AG04450 (cell line): ENCODE data around the gene DDX24. TPM values are rescaled to one million over a fixed set of nuclear protein-coding genes. Genes with fewer than 3 reads are reported as not detected.

Source experiments
- CTCF ChIA-PET: fragments of 300-600, 350-600 bp; formaldehyde crosslinking; extraction: SDS; loops from one replicate; lab custom pipeline; 2022; ENCODE audit warnings: antibody characterized with exemption, inconsistent platforms; lab: Charles Lee
- POLR2A ChIA-PET: fragments of 350-600 bp; formaldehyde crosslinking; extraction: SDS; loops from one replicate; lab custom pipeline; 2021; ENCODE audit warnings: antibody characterized with exemption, inconsistent platforms; lab: Yijun Ruan, JAX
- DNase-seq: peaks from one replicate; pipeline ENCODE4 v3.0.0-alpha.2; 2011; ENCODE audit warnings: low read depth, low spot score
- H3K27ac ChIP-seq: one replicate; pipeline ENCODE4 v1.5.1; 2012; ENCODE audit warnings: low read depth, low read length, control low read depth
- H3K27me3 ChIP-seq: one replicate; pipeline ENCODE4 v1.6.0; 2012; ENCODE audit warnings: low read length; ENCODE audit not compliant: control insufficient read depth, insufficient read depth
- H3K4me3 ChIP-seq: 2 replicates; pipeline ENCODE4 v1.5.1; 2011; ENCODE audit warnings: mild to moderate bottlenecking, low read depth, low read length, control low read depth
- H3K9me3 ChIP-seq: 2 replicates; pipeline ENCODE4 v1.5.1; 2012; ENCODE audit warnings: low read length; ENCODE audit not compliant: control insufficient read depth, insufficient read depth
- CTCF ChIP-seq: IDR thresholded peaks from 2 replicates; pipeline ENCODE4 v1.5.1; 2011; ENCODE audit warnings: low read depth, low read length, control low read depth, inconsistent platforms
- polyA plus RNA-seq: library from polyadenylated mRNA; depleted of rRNA; stranded (reverse); fragments of >200 nt; gene quantifications from 2 replicates; pipeline ENCODE4 v1.2.3, GENCODE V29; 2011

DDX24 gene
- polyA plus RNA-seq, 1 experiment: 159 TPM

- no peak overlapping the region for H3K27ac ChIP-seq
- H3K9me3 ChIP-seq: no peaks in the 10 kb centered on the region
- no peak overlapping the region for H3K4me3 ChIP-seq
- TF ChIP-seq CTCF: no peak
- CTCF ChIA-PET: interaction anchor here (1.3 to 1.4 kb wide), 2 partner anchors 17 to 120 kb away, joined by 4 read pairs; no protein-coding TSS in a partner anchor
- no peak for DNase-seq
- POLR2A ChIA-PET: no interaction called here
- peaks cover 41% of the 10 kb centered on the region for H3K27me3 ChIP-seq
Measured at GRCh38 chr14:94016446-94016976, 64.5 kb downstream of the DDX24 start.

DNA sequence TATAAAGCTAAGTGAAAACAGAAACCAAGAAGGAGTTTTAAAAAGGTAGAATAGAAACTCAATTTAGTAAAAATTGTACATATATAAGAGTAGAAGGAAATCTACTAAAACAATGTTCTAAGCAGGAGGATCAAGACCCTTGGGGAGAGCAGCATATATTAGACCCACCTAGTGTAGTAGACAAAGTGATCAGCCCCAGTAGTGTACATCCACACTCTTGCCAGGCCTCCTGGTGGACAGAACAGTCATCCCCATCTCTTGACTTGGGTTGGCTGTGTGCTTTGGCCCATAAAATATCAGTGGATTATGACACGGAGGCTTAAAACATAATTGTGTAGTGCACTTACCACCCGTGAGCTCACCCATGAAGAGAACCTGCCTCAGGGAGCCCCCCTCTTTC is 65.8 kb downstream of the DDX24 start:
- Histone ChIP-seq H3K27ac (no peak overlapping the region), H3K27me3 (peaks cover 51% of the 10 kb centered on the region), H3K4me3 (no peak overlapping the region), H3K9me3 (no peaks in the 10 kb centered on the region)
- TF ChIP-seq CTCF: peak; percentile 29
- POLR2A ChIA-PET: no interaction called here
- CTCF ChIA-PET: interaction anchor here (0.7 to 1.9 kb wide), 4 partner anchors 12 to 121 kb away, joined by 3 to 4 read pairs (median 4); no protein-coding TSS in a partner anchor
- no peak for DNase-seq

DNA sequence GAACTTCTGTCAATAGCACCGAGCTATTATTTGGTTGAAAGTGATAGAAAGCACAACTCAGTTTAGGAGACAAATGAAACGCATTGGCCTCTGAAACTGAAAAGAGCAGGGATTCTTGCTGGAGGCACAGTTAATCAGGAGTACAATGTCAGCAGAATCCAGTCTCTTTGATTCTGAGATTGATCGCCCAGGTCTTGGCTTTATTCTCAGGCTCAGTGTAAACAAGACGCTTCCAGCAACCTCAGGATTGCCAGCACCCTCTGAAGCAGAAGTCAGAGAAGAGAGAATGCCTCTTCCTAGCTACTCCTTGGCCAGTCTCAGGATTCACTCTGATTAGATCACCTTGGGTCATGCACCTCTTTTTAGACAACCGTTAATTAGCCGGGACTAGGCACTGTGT is 66.6 kb downstream of the DDX24 start:
- no peak for DNase-seq
- ChIA-PET CTCF (interaction anchor here (0.7 to 2.0 kb wide), 5 partner anchors 22 to 166 kb away, joined by 3 to 9 read pairs (median 4); no protein-coding TSS in a partner anchor), POLR2A (no interaction called here)
- TF ChIP-seq CTCF: no peak
- Histone ChIP-seq H3K9me3 (no peaks in the 10 kb centered on the region), H3K27me3 (peaks cover 49% of the 10 kb centered on the region), H3K4me3 (no peak overlapping the region), H3K27ac (no peak overlapping the region)

DNA sequence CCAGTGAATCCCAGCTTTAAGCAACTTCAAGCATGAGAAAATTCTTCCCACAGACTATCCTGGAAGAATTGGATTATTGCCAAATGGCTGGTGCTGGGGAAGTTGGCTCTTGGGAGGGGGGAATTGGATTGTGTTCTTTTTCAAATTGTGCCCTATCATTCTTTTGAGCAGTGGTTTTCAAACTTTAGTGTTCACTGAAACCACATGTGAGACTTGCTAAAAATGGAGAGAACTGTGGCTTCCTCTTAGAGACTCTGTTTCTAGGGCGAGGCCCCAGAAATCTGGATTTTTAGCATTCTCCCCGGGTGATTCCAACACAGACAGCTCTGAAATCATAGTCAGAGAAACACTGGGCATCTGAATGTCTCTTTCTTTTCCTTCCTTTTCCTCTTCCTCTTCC is 69.2 kb downstream of the DDX24 start:
- DNase-seq: no peak
- TF ChIP-seq CTCF: no peak
- ChIA-PET POLR2A (no interaction called here), CTCF (interaction anchor here (0.7 to 1.7 kb wide), 7 partner anchors 9 to 121 kb away, joined by 3 to 6 read pairs (median 4); no protein-coding TSS in a partner anchor)
- Histone ChIP-seq H3K27me3 (peaks cover 49% of the 10 kb centered on the region), H3K9me3 (no peaks in the 10 kb centered on the region), H3K4me3 (no peak overlapping the region), H3K27ac (no peak overlapping the region)

DNA sequence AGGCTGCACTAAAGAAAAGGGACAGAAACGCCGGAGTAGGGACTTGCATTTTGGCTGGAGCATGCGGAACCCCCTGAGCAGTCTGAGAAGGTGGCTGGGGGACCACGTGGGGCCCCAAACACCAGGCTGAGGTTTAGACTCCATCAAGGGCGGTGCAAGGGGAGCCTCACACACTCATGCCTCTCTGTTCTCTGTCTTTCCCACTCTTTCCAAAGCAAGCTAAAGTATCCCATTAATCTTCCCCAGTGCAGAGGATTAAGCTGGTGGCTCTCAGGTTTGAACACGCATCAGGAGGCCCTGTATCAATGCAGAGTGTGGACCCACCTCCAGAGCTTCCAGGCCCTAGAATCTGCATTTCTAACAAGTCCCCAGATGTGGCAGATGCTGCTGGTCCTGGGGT is 70.4 kb downstream of the DDX24 start:
- no peak for DNase-seq
- H3K4me3 ChIP-seq: no peak overlapping the region
- CTCF ChIA-PET: interaction anchor here (1.1 to 1.7 kb wide), 3 partner anchors 71 to 122 kb away, joined by 3 to 6 read pairs (median 3); no protein-coding TSS in a partner anchor
- no peaks in the 10 kb centered on the region for H3K9me3 ChIP-seq
- no peak for TF ChIP-seq CTCF
- peaks cover 38% of the 10 kb centered on the region for H3K27me3 ChIP-seq
- POLR2A ChIA-PET: no interaction called here
- H3K27ac ChIP-seq: no peak overlapping the region
